HCT116 (cell line): Measurements from ENCODE around the gene RBMS1. TPM values are rescaled to one million over a fixed set of nuclear protein-coding genes. Genes with fewer than 3 reads are reported as not detected.

Experiments
- ATAC-seq: fragments of 200-7000 bp; cut with Tn5 transposase; 2 replicates; pipeline ENCODE4 v1.9.1; 2020; ENCODE audit warnings: mild to moderate bottlenecking, moderate library complexity
- BruUV-seq: library from RNA; stranded (reverse); fragments of 400-500 nt; replicated peaks from 2 replicates; lab custom pipeline; 2021; lab: Mats Ljungman, UMichigan
- CTCF ChIA-PET: fragments of 300-600 bp; sonication (Branson Sonifier 250); formaldehyde crosslinking; loops from one replicate; lab custom pipeline; 2021; ENCODE audit warnings: antibody characterized with exemption; lab: Charles Lee
- POLR2A ChIA-PET: fragments of 300-600, 350-600 bp; sonication (Branson Sonifier 250); formaldehyde crosslinking; loops from one replicate; lab custom pipeline; 2021; ENCODE audit warnings: antibody characterized with exemption; lab: Charles Lee
- RAD21 ChIA-PET, 2 experiments: fragments of 300-600 bp; sonication (Branson Sonifier 250); formaldehyde crosslinking; loops; one replicate each; lab custom pipeline; 2023; ENCODE audit warnings: low total read pairs in 2 of 2; ENCODE audit not compliant: uncharacterized antibody in 2 of 2, unreplicated experiment in 2 of 2, low non-redundant PET in 1 of 2; lab: Charles Lee
- DNase-seq: peaks from one replicate; pipeline ENCODE4 v3.0.0-alpha.2; 2010; ENCODE audit warnings: low read depth, low spot score
- H2AFZ ChIP-seq: fragments of 200-600 bp; shearing (Covaris generic), sonication (generic); 2 replicates; pipeline ENCODE4 v1.6.1; 2017; ENCODE audit warnings: low read depth, mixed run types, mixed read lengths, antibody characterized with exemption, low read length; ENCODE audit not compliant: poor library complexity, severe bottlenecking
- H3K27ac ChIP-seq: 2 replicates; pipeline ENCODE4 v1.5.1; 2012; ENCODE audit warnings: low read depth, low read length
- H3K27me3 ChIP-seq: fragments of 200-600 bp; sonication (generic); 2 replicates; pipeline ENCODE4 v1.6.1; 2016; ENCODE audit warnings: mixed run types, low read length, mixed read lengths; ENCODE audit not compliant: insufficient read depth
- H3K36me3 ChIP-seq, 2 experiments: fragments of 200-500 bp in 1 of 2; fragments of 200-600 bp in 1 of 2; sonication (Bioruptor generic) in 1 of 2; sonication (generic) in 1 of 2; 2 replicates each; pipeline versions ENCODE4 v1.5.1 to v1.6.1; 2014 to 2016; ENCODE audit warnings: low read length in 2 of 2, inconsistent platforms in 1 of 2, mixed read lengths in 1 of 2, mixed run types in 1 of 2; ENCODE audit not compliant: insufficient read depth in 2 of 2, control insufficient read depth in 1 of 2
- H3K4me1 ChIP-seq, 2 experiments: fragments of 200-600 bp in 1 of 2; sonication (generic) in 1 of 2; 2 replicates each; pipeline versions ENCODE4 v1.5.1 to v1.6.1; 2012 to 2017; ENCODE audit warnings: low read length in 2 of 2, inconsistent platforms in 1 of 2, mild to moderate bottlenecking in 1 of 2, mixed read lengths in 1 of 2, mixed run types in 1 of 2, moderate library complexity in 1 of 2; ENCODE audit not compliant: insufficient read depth in 2 of 2, control insufficient read depth in 1 of 2
- H3K4me2 ChIP-seq: fragments of 200-600 bp; sonication (generic); 2 replicates; pipeline ENCODE4 v1.6.1; 2017; ENCODE audit warnings: mixed run types, low read length, mixed read lengths
- H3K4me3 ChIP-seq, 2 experiments: fragments of 200-600 bp in 1 of 2; sonication (generic) in 1 of 2; replicated peaks in 1 of 2; 2 replicates each; pipeline ENCODE4 v1.5.1; 2011 to 2016; ENCODE audit warnings: low read length in 2 of 2, control low read depth in 1 of 2, low read depth in 1 of 2, mild to moderate bottlenecking in 1 of 2, mixed read lengths in 1 of 2, mixed run types in 1 of 2
- H3K79me2 ChIP-seq: fragments of 200-600 bp; sonication (generic); 2 replicates; pipeline ENCODE4 v1.6.1; 2017; ENCODE audit warnings: mild to moderate bottlenecking, mixed run types, low read length, moderate library complexity, mixed read lengths; ENCODE audit not compliant: insufficient read depth
- H3K9ac ChIP-seq: fragments of 200-600 bp; sonication (generic); 2 replicates; pipeline ENCODE4 v1.6.1; 2016; ENCODE audit warnings: low read length, mixed read lengths
- H3K9me2 ChIP-seq: fragments of 200-600 bp; sonication (generic), shearing (Covaris generic); 2 replicates; pipeline ENCODE4 v1.6.1; 2017; ENCODE audit warnings: mixed run types, mild to moderate bottlenecking, moderate library complexity; ENCODE audit not compliant: insufficient read depth
- H3K9me3 ChIP-seq, 2 experiments: fragments of 200-500 bp in 1 of 2; fragments of 200-600 bp in 1 of 2; sonication (Bioruptor generic) in 1 of 2; sonication (generic) in 1 of 2; 2 replicates each; pipeline ENCODE4 v1.6.1; 2014 to 2017; ENCODE audit warnings: low read length in 2 of 2, mixed read lengths in 2 of 2, inconsistent platforms in 1 of 2, low read depth in 1 of 2, mild to moderate bottlenecking in 1 of 2, mixed run types in 1 of 2, moderate library complexity in 1 of 2; ENCODE audit not compliant: control insufficient read depth in 1 of 2, insufficient read depth in 1 of 2
- H4K20me1 ChIP-seq: fragments of 200-600 bp; sonication (generic), shearing (Covaris generic); 2 replicates; pipeline ENCODE4 v1.6.1; 2017; ENCODE audit warnings: mixed run types, mild to moderate bottlenecking, moderate library complexity; ENCODE audit not compliant: insufficient read depth
- CBX3 ChIP-seq: IDR thresholded peaks from 2 replicates; pipeline ENCODE4 v1.6.1; 2012; ENCODE audit warnings: low read depth
- CEBPB ChIP-seq: IDR thresholded peaks from 2 replicates; pipeline ENCODE4 v1.6.1; 2012; ENCODE audit warnings: low read depth
- EGR1 ChIP-seq: IDR thresholded peaks from 2 replicates; pipeline ENCODE4 v1.6.1; 2012; ENCODE audit warnings: low read depth
- ELF1 ChIP-seq: IDR thresholded peaks from 2 replicates; pipeline ENCODE4 v1.6.1; 2012; ENCODE audit warnings: low read depth, borderline replicate concordance
- EZH2 ChIP-seq: fragments of 200-600 bp; sonication (generic); IDR thresholded peaks from 2 replicates; pipeline ENCODE4 v1.6.1; 2017; ENCODE audit warnings: antibody characterized with exemption, mixed run types
- EZH2phosphoT487 ChIP-seq: fragments of 200-600 bp; IDR thresholded peaks from 2 replicates; pipeline ENCODE4 v1.6.1; 2018; ENCODE audit warnings: antibody characterized with exemption, borderline replicate concordance
- JUND ChIP-seq: IDR thresholded peaks from 2 replicates; pipeline ENCODE4 v1.6.1; 2012
- POLR2A ChIP-seq: IDR thresholded peaks from 2 replicates; pipeline ENCODE4 v1.7.0; 2011; ENCODE audit warnings: borderline replicate concordance; ENCODE audit not compliant: insufficient read depth, insufficient read length; ENCODE audit errors: extremely low read depth
- POLR2AphosphoS5 ChIP-seq: IDR thresholded peaks from 2 replicates; pipeline ENCODE4 v1.6.1; 2011; ENCODE audit warnings: mild to moderate bottlenecking, low read depth, low read length, moderate library complexity
- RAD21 ChIP-seq: IDR thresholded peaks from 2 replicates; pipeline ENCODE4 v1.6.1; 2012; ENCODE audit warnings: low read depth, mild to moderate bottlenecking
- SIN3A ChIP-seq: IDR thresholded peaks from 2 replicates; pipeline ENCODE4 v1.6.1; 2012; ENCODE audit warnings: low read depth
- SP1 ChIP-seq: IDR thresholded peaks from 2 replicates; pipeline ENCODE4 v1.6.1; 2012; ENCODE audit warnings: low read depth
- SRF ChIP-seq: IDR thresholded peaks from 2 replicates; pipeline ENCODE4 v1.6.1; 2012; ENCODE audit warnings: low read depth
- TCF7L2 ChIP-seq: IDR thresholded peaks from 2 replicates; pipeline ENCODE4 v1.7.0; 2011; ENCODE audit warnings: borderline replicate concordance, inconsistent platforms; ENCODE audit not compliant: insufficient read depth, insufficient read length; ENCODE audit errors: extremely low read depth
- YY1 ChIP-seq: IDR thresholded peaks from 2 replicates; pipeline ENCODE4 v1.6.1; 2011; ENCODE audit warnings: low read length, low read depth, moderate library complexity, mild to moderate bottlenecking; ENCODE audit not compliant: insufficient replicate concordance; ENCODE audit errors: extremely low read depth
- ZFX ChIP-seq: fragments of 450-650 bp; IDR thresholded peaks from 2 replicates; pipeline ENCODE4 v1.6.1; 2017
- intact Hi-C: fragments of 100-400 bp; cut with micrococcal nuclease; formaldehyde crosslinking; loops from 2 replicates; pipeline ENCODE4 v1.10.0; 2022
- total RNA-seq: library from RNA; stranded (reverse); gene quantifications from one replicate; pipeline ENCODE4 v1.2.1, GENCODE V29; 2021; ENCODE audit not compliant: unreplicated experiment
- TF ChIP-seq, protein P1 (sequence below): IDR thresholded peaks from 2 replicates; pipeline ENCODE4 v1.6.1; 2011; ENCODE audit warnings: mild to moderate bottlenecking, low read length, moderate library complexity; ENCODE audit not compliant: insufficient replicate concordance; ENCODE audit errors: extremely low read depth
- TF ChIP-seq, protein P2 (sequence below): IDR thresholded peaks from 2 replicates; pipeline ENCODE4 v1.6.1; 2012; ENCODE audit warnings: low read depth
- TF ChIP-seq, protein P3 (sequence below): IDR thresholded peaks from 2 replicates; pipeline ENCODE4 v1.6.1; 2012
- TF ChIP-seq, protein P4 (sequence below), 3 experiments: fragments of 200-600 bp in 1 of 3; sonication (generic) in 1 of 3; IDR thresholded peaks in 2 of 3; conservative IDR thresholded peaks in 1 of 3; 2 replicates each; pipeline ENCODE4 v1.5.1; 2012 to 2017; ENCODE audit warnings: low read depth in 2 of 3, low read length in 2 of 3, antibody characterized with exemption in 1 of 3, borderline replicate concordance in 1 of 3, control low read depth in 1 of 3, mild to moderate bottlenecking in 1 of 3, mixed read lengths in 1 of 3, mixed run types in 1 of 3, moderate library complexity in 1 of 3; ENCODE audit not compliant: insufficient read depth in 1 of 3

RBMS1 gene
- total RNA-seq, 1 experiment from 2014 or later = 17.6 TPM

DNA sequence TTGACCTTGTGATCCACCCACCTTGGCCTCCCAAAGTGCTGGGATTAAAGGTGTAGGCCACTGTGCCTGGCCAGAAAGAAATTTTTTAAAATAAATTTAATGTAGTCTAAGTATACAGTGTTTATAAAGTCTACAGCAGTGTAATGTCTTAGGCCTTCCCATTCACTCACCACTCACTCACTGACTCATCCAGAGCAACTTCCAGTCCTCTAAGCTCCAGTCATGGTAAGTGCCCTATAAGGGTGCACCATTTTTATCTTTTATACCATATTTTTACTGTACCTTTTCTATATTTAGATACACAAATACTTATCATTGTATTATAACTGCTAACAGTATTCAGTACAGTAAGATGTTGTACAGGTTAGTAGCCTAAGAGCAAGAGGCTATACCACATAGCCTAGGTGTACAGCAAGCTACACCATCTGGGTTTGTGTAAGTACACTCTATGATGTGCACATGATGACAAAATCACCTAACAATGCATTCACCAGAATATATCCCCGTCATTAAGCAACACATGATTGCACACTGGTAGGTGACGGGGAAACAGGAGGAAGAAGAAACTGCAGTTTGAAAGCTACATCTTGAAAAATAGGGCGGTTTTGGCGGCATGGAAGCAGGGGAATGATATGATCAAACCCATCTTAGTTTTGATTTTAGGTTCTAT lies 188.4 kb downstream of the RBMS1 start:
- BruUV-seq = no TSS peak
- Histone ChIP-seq H3K4me1 (peaks cover 0 to 4% of the 10 kb centered on the region in 2 experiments; a peak in 1 of 4 replicates), H3K9me3 (no peaks in the 10 kb centered on the region), H3K36me3 (no peaks in the 10 kb centered on the region), H3K9me2 (no peaks in the 10 kb centered on the region), H2AFZ (no peak overlapping the region), H3K4me3 (no peak overlapping the region), H3K79me2 (no peaks in the 10 kb centered on the region), H3K9ac (no peak overlapping the region), H3K4me2 (no peak overlapping the region), H4K20me1 (no peaks in the 10 kb centered on the region; the same call in 1 of the 2 replicates), H3K27me3 (no peaks in the 10 kb centered on the region), H3K27ac (no peak overlapping the region)
- ChIA-PET RAD21 (no interaction called here), CTCF (no interaction called here), POLR2A (no interaction called here)
- intact Hi-C loops = no loop called here
- no peak for TF ChIP-seq YY1
- no peak for TF ChIP-seq POLR2A
- TF ChIP-seq EZH2 = no peak
- TF ChIP-seq ZFX = no peak
- TF ChIP-seq EGR1 = no peak
- TF ChIP-seq, protein P1, sequence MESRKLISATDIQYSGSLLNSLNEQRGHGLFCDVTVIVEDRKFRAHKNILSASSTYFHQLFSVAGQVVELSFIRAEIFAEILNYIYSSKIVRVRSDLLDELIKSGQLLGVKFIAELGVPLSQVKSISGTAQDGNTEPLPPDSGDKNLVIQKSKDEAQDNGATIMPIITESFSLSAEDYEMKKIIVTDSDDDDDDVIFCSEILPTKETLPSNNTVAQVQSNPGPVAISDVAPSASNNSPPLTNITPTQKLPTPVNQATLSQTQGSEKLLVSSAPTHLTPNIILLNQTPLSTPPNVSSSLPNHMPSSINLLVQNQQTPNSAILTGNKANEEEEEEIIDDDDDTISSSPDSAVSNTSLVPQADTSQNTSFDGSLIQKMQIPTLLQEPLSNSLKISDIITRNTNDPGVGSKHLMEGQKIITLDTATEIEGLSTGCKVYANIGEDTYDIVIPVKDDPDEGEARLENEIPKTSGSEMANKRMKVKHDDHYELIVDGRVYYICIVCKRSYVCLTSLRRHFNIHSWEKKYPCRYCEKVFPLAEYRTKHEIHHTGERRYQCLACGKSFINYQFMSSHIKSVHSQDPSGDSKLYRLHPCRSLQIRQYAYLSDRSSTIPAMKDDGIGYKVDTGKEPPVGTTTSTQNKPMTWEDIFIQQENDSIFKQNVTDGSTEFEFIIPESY = no peak
- no peak for TF ChIP-seq TCF7L2
- TF ChIP-seq, protein P2, sequence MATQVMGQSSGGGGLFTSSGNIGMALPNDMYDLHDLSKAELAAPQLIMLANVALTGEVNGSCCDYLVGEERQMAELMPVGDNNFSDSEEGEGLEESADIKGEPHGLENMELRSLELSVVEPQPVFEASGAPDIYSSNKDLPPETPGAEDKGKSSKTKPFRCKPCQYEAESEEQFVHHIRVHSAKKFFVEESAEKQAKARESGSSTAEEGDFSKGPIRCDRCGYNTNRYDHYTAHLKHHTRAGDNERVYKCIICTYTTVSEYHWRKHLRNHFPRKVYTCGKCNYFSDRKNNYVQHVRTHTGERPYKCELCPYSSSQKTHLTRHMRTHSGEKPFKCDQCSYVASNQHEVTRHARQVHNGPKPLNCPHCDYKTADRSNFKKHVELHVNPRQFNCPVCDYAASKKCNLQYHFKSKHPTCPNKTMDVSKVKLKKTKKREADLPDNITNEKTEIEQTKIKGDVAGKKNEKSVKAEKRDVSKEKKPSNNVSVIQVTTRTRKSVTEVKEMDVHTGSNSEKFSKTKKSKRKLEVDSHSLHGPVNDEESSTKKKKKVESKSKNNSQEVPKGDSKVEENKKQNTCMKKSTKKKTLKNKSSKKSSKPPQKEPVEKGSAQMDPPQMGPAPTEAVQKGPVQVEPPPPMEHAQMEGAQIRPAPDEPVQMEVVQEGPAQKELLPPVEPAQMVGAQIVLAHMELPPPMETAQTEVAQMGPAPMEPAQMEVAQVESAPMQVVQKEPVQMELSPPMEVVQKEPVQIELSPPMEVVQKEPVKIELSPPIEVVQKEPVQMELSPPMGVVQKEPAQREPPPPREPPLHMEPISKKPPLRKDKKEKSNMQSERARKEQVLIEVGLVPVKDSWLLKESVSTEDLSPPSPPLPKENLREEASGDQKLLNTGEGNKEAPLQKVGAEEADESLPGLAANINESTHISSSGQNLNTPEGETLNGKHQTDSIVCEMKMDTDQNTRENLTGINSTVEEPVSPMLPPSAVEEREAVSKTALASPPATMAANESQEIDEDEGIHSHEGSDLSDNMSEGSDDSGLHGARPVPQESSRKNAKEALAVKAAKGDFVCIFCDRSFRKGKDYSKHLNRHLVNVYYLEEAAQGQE = no peak
- no peak for TF ChIP-seq SP1
- no peak for TF ChIP-seq RAD21
- TF ChIP-seq SRF = no peak
- TF ChIP-seq SIN3A = no peak
- TF ChIP-seq, protein P3, sequence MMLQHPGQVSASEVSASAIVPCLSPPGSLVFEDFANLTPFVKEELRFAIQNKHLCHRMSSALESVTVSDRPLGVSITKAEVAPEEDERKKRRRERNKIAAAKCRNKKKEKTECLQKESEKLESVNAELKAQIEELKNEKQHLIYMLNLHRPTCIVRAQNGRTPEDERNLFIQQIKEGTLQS = no peak
- TF ChIP-seq EZH2phosphoT487 = no peak
- TF ChIP-seq, protein P4, sequence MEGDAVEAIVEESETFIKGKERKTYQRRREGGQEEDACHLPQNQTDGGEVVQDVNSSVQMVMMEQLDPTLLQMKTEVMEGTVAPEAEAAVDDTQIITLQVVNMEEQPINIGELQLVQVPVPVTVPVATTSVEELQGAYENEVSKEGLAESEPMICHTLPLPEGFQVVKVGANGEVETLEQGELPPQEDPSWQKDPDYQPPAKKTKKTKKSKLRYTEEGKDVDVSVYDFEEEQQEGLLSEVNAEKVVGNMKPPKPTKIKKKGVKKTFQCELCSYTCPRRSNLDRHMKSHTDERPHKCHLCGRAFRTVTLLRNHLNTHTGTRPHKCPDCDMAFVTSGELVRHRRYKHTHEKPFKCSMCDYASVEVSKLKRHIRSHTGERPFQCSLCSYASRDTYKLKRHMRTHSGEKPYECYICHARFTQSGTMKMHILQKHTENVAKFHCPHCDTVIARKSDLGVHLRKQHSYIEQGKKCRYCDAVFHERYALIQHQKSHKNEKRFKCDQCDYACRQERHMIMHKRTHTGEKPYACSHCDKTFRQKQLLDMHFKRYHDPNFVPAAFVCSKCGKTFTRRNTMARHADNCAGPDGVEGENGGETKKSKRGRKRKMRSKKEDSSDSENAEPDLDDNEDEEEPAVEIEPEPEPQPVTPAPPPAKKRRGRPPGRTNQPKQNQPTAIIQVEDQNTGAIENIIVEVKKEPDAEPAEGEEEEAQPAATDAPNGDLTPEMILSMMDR (IDR thresholded peaks at IDR 0.05 in 2 of 3, conservative IDR thresholded peaks at IDR 0.05 in 1 of 3; ENCODE audit: borderline replicate concordance in 1 of 3, insufficient read depth in 1 of 3, low read depth in 2 of 3, low read length in 2 of 3) = no peak
- TF ChIP-seq POLR2AphosphoS5 = no peak
- no peak for TF ChIP-seq CBX3
- no peak for TF ChIP-seq JUND
- TF ChIP-seq CEBPB = no peak
- no peak for TF ChIP-seq ELF1
- ATAC-seq (no peak), DNase-seq (no peak)
